Measurements from ENCODE around the gene U2AF2. TPM values are rescaled to one million over a fixed set of nuclear protein-coding genes. Genes with fewer than 3 reads are reported as not detected.

The U2AF2 gene
- total and polyA plus RNA-seq, 12 donors: 58.9 to 243 (median 117) TPM

GRCh38 chr19:55667958-55668357 lies 13.1 kb downstream of the U2AF2 start:
- 30 to 71% (median 48%) methylated on average over 9 to 11 of the region's 11 CpGs for WGBS, 4 donors
- peaks cover 0 to 17% of the 10 kb centered on the region in 2 donors for H3K4me1 ChIP-seq (replicated peaks in 1 of 2)
- H3K9me3 ChIP-seq (replicated peaks in 1 of 3): no peaks in the 10 kb centered on the region
- peaks cover 0 to 74% of the 10 kb centered on the region in 2 donors for H3K36me3 ChIP-seq (replicated peaks in 1 of 2)
- intact Hi-C loops (cut with DNase I): no loop called here
- H3K4me3 ChIP-seq: no peak overlapping the region
- DNase-seq: peak in 1 of 7 donors; percentile 56
- no peaks in the 10 kb centered on the region for H3K27me3 ChIP-seq
- peak overlapping the region in 4 of 5 donors; percentile 4 to 66 (median 40) for H3K27ac ChIP-seq
- TF ChIP-seq CTCF (IDR thresholded peaks at IDR 0.05) (no peak), POLR2A (IDR thresholded peaks at IDR 0.05) (no peak)

- H3K4me1 ChIP-seq (replicated peaks in 1 of 2): peaks cover 0 to 17% of the 10 kb centered on the region in 2 donors
- no peak overlapping the region for H3K4me3 ChIP-seq
- 55 to 68% (median 62%) methylated on average over 24 to 30 of the region's 30 CpGs for WGBS, 4 donors
- TF ChIP-seq CTCF (IDR thresholded peaks at IDR 0.05) (no peak), POLR2A (IDR thresholded peaks at IDR 0.05) (no peak)
- peaks cover 0 to 70% of the 10 kb centered on the region in 2 donors for H3K36me3 ChIP-seq (replicated peaks in 1 of 2)
- no peaks in the 10 kb centered on the region for H3K9me3 ChIP-seq (replicated peaks in 1 of 3)
- intact Hi-C loops (cut with DNase I): no loop called here
- peak overlapping the region in 4 of 5 donors; percentile 4 to 66 (median 40) for H3K27ac ChIP-seq
- peak in 2 of 7 donors; percentile 64 to 70 for DNase-seq
- no peaks in the 10 kb centered on the region for H3K27me3 ChIP-seq
These were observed 13.9 kb downstream of the U2AF2 start for GRCh38 chr19:55668603-55669348.

GRCh38 chr19:55669418-55670279 lies 14.8 kb downstream of the U2AF2 start:
- intact Hi-C loops (cut with DNase I): no loop called here
- Histone ChIP-seq H3K4me1 (replicated peaks in 1 of 2) (peaks cover 0 to 21% of the 10 kb centered on the region in 2 donors), H3K27me3 (no peaks in the 10 kb centered on the region), H3K27ac (peak overlapping the region in 2 of 5 donors; percentile 54 to 66), H3K36me3 (replicated peaks in 1 of 2) (peaks cover 0 to 63% of the 10 kb centered on the region in 2 donors), H3K9me3 (replicated peaks in 1 of 3) (no peaks in the 10 kb centered on the region), H3K4me3 (no peak overlapping the region)
- no peak for DNase-seq
- 82 to 90% (median 85%) methylated on average over 33 to 43 of the region's 43 CpGs for WGBS, 4 donors
- TF ChIP-seq POLR2A (IDR thresholded peaks at IDR 0.05) (no peak), CTCF (IDR thresholded peaks at IDR 0.05) (no peak)
